MG63 (cell line): Measurements from ENCODE around the gene TSPAN31. TPM values are rescaled to one million over a fixed set of nuclear protein-coding genes. Genes with fewer than 3 reads are reported as not detected.

Source experiments
- DNase-seq: peaks from one replicate; pipeline ENCODE4 v3.0.0-alpha.2; 2020
- H3K27me3 ChIP-seq: fragments of 250-450 bp; sonication (Bioruptor Pico); 2 replicates; pipeline ENCODE4 v1.5.1; 2020; ENCODE audit warnings: mild to moderate bottlenecking, moderate library complexity
- H3K36me3 ChIP-seq: fragments of 250-450 bp; sonication (Bioruptor Pico); 2 replicates; pipeline ENCODE4 v1.5.1; 2020; ENCODE audit warnings: mild to moderate bottlenecking, moderate library complexity
- H3K4me3 ChIP-seq: fragments of 250-450 bp; sonication (Bioruptor Pico); 2 replicates; pipeline ENCODE4 v1.5.1; 2020; ENCODE audit warnings: mild to moderate bottlenecking, moderate library complexity
- H3K9me3 ChIP-seq: fragments of 250-450 bp; sonication (Bioruptor Pico); 2 replicates; pipeline ENCODE4 v1.5.1; 2020; ENCODE audit warnings: mild to moderate bottlenecking, moderate library complexity
- total RNA-seq: library from RNA; depleted of rRNA; stranded (reverse); fragments of >200 nt; shearing (Covaris generic); gene quantifications from 2 replicates; pipeline ENCODE4 v1.2.3, GENCODE V29; 2014; ENCODE audit warnings: low replicate concordance

The TSPAN31 gene
- total RNA-seq, 1 experiment from 2014 or later = 24.3 TPM

GRCh38 chr12:57740656-57741412, 4.0 kb upstream of the TSPAN31 start:
- H3K27me3 ChIP-seq = peaks cover 35% of the 10 kb centered on the region
- no peaks in the 10 kb centered on the region for H3K9me3 ChIP-seq
- H3K4me3 ChIP-seq = no peak overlapping the region
- no peak for DNase-seq
- peaks cover 5% of the 10 kb centered on the region; the same call in 1 of the 2 replicates for H3K36me3 ChIP-seq

- no peak overlapping the region for H3K4me3 ChIP-seq
- no peaks in the 10 kb centered on the region for H3K9me3 ChIP-seq
- peaks cover 5% of the 10 kb centered on the region; the same call in 1 of the 2 replicates for H3K36me3 ChIP-seq
- no peak for DNase-seq
- H3K27me3 ChIP-seq = peaks cover 29% of the 10 kb centered on the region
Measured at GRCh38 chr12:57741413-57741789, 3.4 kb upstream of the TSPAN31 start.

- Histone ChIP-seq H3K4me3 (no peak overlapping the region), H3K9me3 (no peaks in the 10 kb centered on the region), H3K27me3 (peaks cover 22% of the 10 kb centered on the region), H3K36me3 (peaks cover 5% of the 10 kb centered on the region; the same call in 1 of the 2 replicates)
- DNase-seq = no peak
Measured at GRCh38 chr12:57741844-57742738, 2.7 kb upstream of the TSPAN31 start.

DNA sequence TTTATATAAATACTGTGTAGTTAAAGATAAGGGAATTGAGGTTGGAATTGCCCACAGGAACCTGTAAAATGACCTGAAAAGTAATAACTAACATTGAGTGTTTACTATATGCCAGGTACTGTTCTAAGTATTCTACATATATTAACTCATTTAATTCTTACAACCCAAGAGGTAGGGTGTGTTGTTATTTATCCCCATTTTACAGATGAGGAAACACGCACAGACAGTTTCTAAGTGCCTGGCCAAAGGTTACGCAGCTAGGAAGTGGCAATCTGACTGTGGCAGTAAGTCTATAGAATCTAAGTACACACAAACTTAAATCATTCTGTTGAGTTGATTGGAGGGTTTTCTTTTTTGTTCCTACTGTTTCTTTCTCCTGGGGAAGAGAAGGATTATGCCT, 1.1 kb upstream of the TSPAN31 start:
- H3K36me3 ChIP-seq = peaks cover 21% of the 10 kb centered on the region
- H3K9me3 ChIP-seq = no peaks in the 10 kb centered on the region
- H3K27me3 ChIP-seq = peaks cover 10% of the 10 kb centered on the region
- no peak for DNase-seq
- H3K4me3 ChIP-seq = peak overlapping the region; percentile 94; the same call in 1 of the 2 replicates

DNA sequence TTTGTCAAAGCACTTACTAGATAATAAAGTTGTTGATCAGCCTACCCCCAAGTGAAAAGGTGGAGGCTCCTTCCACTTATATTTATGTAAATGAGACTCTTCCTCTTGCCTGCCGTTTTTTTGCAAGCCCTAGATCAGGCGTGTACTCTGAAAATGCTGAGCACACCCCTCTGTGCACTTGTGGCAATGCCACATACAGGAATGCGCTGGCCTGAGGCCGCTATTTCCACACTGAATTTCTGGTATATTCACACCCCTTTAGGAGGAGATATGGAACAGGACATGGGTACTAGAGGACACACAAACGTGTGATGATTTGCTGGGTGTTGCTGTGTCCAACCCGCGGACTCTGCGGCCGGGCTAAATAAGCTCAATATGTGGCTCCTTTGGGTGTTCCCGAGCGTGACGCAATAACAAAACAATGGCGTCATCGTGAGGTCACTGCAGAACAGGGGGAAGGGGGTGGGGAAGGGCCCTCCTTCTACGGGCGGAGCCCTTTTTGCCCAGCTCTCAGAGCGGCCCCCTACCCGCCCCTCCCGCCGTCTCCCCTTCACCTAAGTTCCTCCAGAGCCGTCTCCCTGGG, 554 bp upstream of the TSPAN31 start:
- Histone ChIP-seq H3K36me3 (peaks cover 26% of the 10 kb centered on the region), H3K9me3 (no peaks in the 10 kb centered on the region), H3K4me3 (peak overlapping the region; percentile 94), H3K27me3 (peaks cover 6% of the 10 kb centered on the region)
- peak; percentile 60 for DNase-seq

DNA sequence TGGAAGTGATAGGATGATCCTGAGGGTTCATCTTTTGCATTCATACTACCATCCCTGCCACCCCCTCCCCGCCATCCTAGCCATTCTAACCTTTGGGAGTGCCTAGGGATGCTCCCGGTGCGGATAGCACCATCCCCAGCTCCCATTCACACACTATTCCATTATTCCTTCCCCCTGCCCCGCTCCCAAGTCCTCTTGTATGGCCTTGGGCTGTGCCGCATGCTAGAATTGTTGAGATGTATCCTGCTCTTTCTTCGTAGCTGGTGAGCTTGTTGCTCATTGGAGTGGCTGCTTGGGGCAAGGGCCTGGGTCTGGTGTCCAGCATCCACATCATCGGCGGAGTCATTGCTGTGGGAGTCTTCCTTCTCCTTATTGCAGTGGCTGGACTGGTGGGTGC, 644 bp downstream of the TSPAN31 start:
- Histone ChIP-seq H3K4me3 (peak overlapping the region; percentile 94), H3K9me3 (no peaks in the 10 kb centered on the region), H3K27me3 (no peaks in the 10 kb centered on the region), H3K36me3 (peaks cover 36% of the 10 kb centered on the region)
- no peak for DNase-seq

- peaks cover 41% of the 10 kb centered on the region for H3K36me3 ChIP-seq
- H3K9me3 ChIP-seq = no peaks in the 10 kb centered on the region
- peak overlapping the region; percentile 94 for H3K4me3 ChIP-seq
- no peak for DNase-seq
- H3K27me3 ChIP-seq = no peaks in the 10 kb centered on the region
Measured at GRCh38 chr12:57746025-57746424, 1.2 kb downstream of the TSPAN31 start.

- H3K9me3 ChIP-seq = no peaks in the 10 kb centered on the region
- no peaks in the 10 kb centered on the region; the same call in 1 of the 2 replicates for H3K27me3 ChIP-seq
- peaks cover 46% of the 10 kb centered on the region for H3K36me3 ChIP-seq
- no peak for DNase-seq
- no peak overlapping the region for H3K4me3 ChIP-seq
Measured at GRCh38 chr12:57749061-57749460, 4.2 kb downstream of the TSPAN31 start.

DNA sequence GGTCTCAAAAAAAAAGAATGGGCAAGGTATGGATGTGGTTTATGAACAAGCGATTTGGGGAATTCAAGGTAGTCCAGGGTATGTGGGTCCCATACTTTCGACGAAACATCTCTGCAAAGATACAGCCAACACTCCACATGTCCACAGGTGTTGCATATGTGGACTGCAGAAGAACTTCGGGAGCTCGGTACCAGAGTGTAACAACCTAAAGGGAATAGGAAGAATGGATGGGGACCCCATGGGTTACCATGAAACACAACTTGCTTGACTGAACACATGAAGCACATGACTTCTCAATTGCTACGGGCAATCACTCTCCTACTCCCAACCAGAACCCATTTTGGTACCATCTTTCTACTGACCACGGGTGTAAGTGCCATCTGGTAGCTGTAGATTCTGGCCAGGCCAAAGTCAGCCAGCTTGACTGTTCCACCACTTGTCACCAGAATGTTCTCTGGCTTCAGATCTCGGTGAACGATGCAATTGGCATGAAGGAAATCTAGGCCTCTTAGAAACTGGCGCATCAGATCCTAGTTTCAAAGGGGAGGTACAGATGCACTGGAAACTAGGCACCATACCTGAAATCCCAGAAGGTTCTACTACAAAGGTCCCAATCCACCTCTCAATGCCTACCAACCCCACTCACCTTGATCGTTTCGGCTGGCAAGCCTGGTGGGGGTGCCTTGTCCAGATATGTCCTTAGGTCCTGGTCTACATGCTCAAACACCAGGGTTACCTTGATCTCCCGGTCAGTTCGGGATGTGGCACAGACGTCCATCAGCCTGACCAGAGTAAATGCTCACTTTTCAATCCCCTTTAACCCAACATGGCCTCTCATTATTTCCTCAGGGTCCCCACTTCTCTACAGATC, 6.0 kb downstream of the TSPAN31 start:
- Histone ChIP-seq H3K36me3 (peaks cover 41% of the 10 kb centered on the region), H3K4me3 (peak overlapping the region; percentile 80), H3K9me3 (no peaks in the 10 kb centered on the region), H3K27me3 (peaks cover under 1% of the 10 kb centered on the region; the same call in 1 of the 2 replicates)
- no peak for DNase-seq

DNA sequence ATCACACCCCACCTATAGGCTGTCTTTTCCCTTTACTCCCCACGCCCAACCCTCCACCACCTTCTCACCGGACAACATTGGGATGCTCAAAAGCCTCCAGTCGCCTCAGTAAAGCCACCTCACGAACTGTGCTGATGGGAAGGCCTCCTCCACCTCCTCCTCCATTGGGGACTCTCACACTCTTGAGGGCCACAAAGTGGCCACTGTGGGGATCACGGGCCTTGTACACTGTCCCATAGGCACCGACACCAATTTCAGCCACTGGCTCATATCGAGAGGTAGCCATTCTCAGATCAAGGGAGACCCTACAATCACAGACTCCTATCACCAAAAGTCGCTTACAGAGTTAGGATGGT, 6.6 kb downstream of the TSPAN31 start:
- H3K27me3 ChIP-seq = peaks cover 2% of the 10 kb centered on the region; the same call in 1 of the 2 replicates
- no peaks in the 10 kb centered on the region for H3K9me3 ChIP-seq
- DNase-seq = no peak
- H3K36me3 ChIP-seq = peaks cover 41% of the 10 kb centered on the region
- H3K4me3 ChIP-seq = peak overlapping the region; percentile 80

- peaks cover 41% of the 10 kb centered on the region for H3K36me3 ChIP-seq
- H3K4me3 ChIP-seq = peak within 1 kb of the TSS; percentile 80
- DNase-seq = peak; percentile 99
- H3K9me3 ChIP-seq = no peaks in the 10 kb centered on the region
- peaks cover 2% of the 10 kb centered on the region; the same call in 1 of the 2 replicates for H3K27me3 ChIP-seq
Measured at GRCh38 chr12:57751788-57752667, 7.2 kb downstream of the TSPAN31 start, which contains the start of gene CDK4. Gene CDK4, minus strand, starts transcription at chr12:57752310. Its CDS starts 593 bp downstream, at chr12:57751717.

DNA sequence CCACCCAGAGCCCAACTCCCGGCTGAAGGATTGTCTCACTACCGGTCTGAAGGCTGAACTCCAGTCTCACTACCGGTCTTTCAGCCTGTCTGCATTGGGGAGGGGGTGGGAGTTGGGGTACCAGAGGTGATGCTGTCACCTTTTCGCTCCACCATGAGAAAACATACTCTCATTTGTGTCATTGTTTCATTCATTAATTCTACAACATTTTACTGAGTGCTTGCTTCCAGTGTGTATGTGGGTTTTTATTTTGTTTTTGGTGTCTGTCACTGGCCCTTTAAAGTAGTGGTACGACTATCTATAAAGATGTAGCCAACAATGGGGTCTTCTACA, 7.8 kb downstream of the TSPAN31 start:
- no peak for DNase-seq
- peak overlapping the region; percentile 80 for H3K4me3 ChIP-seq
- H3K27me3 ChIP-seq = peaks cover 2% of the 10 kb centered on the region; the same call in 1 of the 2 replicates

DNA sequence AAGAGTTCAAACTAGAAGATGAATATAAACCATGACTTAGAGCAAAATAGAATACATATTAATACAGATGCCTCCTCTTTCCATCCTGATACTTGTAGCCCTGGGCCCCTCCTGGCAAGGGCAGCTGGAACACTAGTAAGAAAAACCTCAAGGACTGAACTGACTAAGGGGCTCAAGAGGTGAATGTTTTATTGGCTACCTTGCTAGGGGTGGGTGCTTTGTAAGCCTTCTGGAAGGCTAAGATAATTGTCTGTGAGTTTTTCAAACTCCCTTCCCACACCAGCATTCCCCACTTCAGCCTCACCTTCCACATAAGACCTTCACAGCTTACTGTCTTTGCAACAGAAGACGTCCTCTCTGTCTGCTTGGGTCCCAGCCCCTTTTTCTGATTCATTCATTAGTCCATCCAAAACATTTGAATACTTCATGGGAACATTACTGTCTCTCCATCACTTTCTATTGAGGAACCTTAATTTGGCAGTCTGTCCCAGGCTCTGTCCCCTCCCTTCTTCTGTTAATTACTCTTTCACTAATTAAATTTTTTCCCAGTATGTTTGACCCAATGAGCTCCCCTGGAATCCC, 9.0 kb downstream of the TSPAN31 start:
- H3K36me3 ChIP-seq = peaks cover 24% of the 10 kb centered on the region
- no peak overlapping the region; the same call in 1 of the 2 replicates for H3K4me3 ChIP-seq
- peaks cover 2% of the 10 kb centered on the region; the same call in 1 of the 2 replicates for H3K27me3 ChIP-seq
- DNase-seq = no peak
- H3K9me3 ChIP-seq = no peaks in the 10 kb centered on the region

More for the DNA sequence above, 7.8 kb downstream of the TSPAN31 start:
- peaks cover 35% of the 10 kb centered on the region for H3K36me3 ChIP-seq
- no peaks in the 10 kb centered on the region for H3K9me3 ChIP-seq

GRCh38 chr12:57754411-57755193, 9.8 kb downstream of the TSPAN31 start, which contains the start of gene MARCHF9:
Gene MARCHF9, plus strand, starts transcription at chr12:57755103. Its CDS starts 426 bp downstream, at chr12:57755529.
- Histone ChIP-seq H3K36me3 (peaks cover 17% of the 10 kb centered on the region), H3K27me3 (peaks cover 2% of the 10 kb centered on the region; the same call in 1 of the 2 replicates), H3K4me3 (peak within 1 kb of the TSS; percentile 36), H3K9me3 (no peaks in the 10 kb centered on the region)
- DNase-seq = peak; percentile 40
